ENCODE measurements around the gene OTOP2. TPM values are rescaled to one million over a fixed set of nuclear protein-coding genes. Genes with fewer than 3 reads are reported as not detected.

Gene OTOP2
- total and polyA plus RNA-seq, 2 of the 8 experiments (the other 6 are each of a cell fraction or from before 2014, with no cell fraction given) = 0.23 TPM; not detected in 1

DNA sequence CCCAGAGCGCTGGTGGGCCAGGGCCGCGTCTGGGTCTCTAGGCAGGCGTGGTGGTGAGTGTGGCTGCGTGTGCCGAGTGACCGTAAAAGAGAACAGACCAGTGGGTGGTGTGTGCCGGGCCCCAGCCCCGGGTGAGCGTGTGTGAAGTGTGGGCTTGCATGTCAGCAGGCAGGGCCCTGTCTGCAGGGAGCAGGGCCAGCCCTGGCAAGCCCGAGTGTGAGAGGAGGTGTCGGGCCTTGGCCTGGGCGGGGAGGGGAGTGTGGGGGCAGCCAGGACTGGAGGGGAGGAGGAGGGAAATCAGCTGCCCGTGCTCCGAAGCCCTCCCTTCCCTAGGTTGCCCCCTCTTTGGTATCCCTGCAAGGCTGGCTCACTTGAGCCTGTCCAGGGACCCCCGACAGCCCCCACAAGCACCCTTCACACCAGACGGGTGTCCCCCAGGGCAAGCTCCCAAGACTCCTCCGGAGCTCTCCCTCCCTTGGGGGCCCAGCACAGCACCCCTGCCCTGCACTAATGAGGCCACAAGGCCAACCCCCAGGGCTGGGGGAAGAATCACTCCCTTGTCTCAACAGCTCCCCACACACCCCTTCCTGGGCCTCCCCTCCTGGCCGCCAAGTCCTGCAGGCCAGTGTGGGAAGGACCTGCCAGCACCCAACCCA lies 2.9 kb upstream of the OTOP2 start:
- H3K4me2 ChIP-seq (ENCODE audit: insufficient read depth in 1 of 2, low read depth in 2 of 2, low read length in 2 of 2) = no peak overlapping the region; a peak in 1 of 4 replicates
- peak overlapping the region; percentile 77 for H4K91ac ChIP-seq (replicated peaks; ENCODE audit: insufficient read length, low read length)
- H2BK15ac ChIP-seq (ENCODE audit: low read length) = 0 out of 2 replicates have a peak overlapping the region, but pooled peaks have one; percentile 46
- no peak overlapping the region for H3K56ac ChIP-seq (replicated peaks; ENCODE audit: insufficient read length, low read depth, low read length)
- no peak overlapping the region for H2AK5ac ChIP-seq (ENCODE audit: low read depth, low read length)
- CTCF ChIA-PET (ENCODE audit: partially characterized antibody) = interaction anchor here (0.6 to 49.9 kb wide), 12 partner anchors 10 to 595 kb away, joined by 3 to 1072 read pairs (median 4); partner anchors contain the start of genes FADS6, FDXR and TSEN54
- no peak overlapping the region for H2BK120ac ChIP-seq (replicated peaks; ENCODE audit: low read depth, low read length)
- no peak overlapping the region for H3K23ac ChIP-seq (ENCODE audit: insufficient read length)
- H3K18ac ChIP-seq (ENCODE audit: extremely low read depth, low read length) = no peak overlapping the region; the same call in none of the 2 replicates
- H3K9me3 ChIP-seq (ENCODE audit: insufficient read depth in 2 of 2, low read depth in 1 of 2, low read length in 1 of 2) = no peaks in the 10 kb centered on the region
- 78% methylated on average over 14 of the region's 19 CpGs; no CpG with 5 or more reads in 1 of the 2 experiments for WGBS, 2 experiments (ENCODE audit: extremely low coverage in 1 of 2, insufficient coverage in 1 of 2, insufficient read length in 1 of 2, insufficient replicate concordance in 2 of 2, low coverage in 1 of 2, low lambda C conversion rate in 2 of 2, missing lambda C conversion rate in 1 of 2)
- H2BK20ac ChIP-seq (ENCODE audit: low read length) = no peak overlapping the region
- H2BK12ac ChIP-seq (ENCODE audit: low read depth, low read length) = peak overlapping the region; percentile 90; the same call in 1 of the 2 replicates
- H2AFZ ChIP-seq (ENCODE audit: low read length) = no peak overlapping the region
- DNase-seq (ENCODE audit: low read depth in 1 of 2, low spot score in 2 of 2) (no peak), FAIRE-seq (no peak)
- peaks cover 9% of the 10 kb centered on the region; the same call in 1 of the 2 replicates for H3K23me2 ChIP-seq (ENCODE audit: low read depth, low read length)
- peak overlapping the region; percentile 29 for H3K4ac ChIP-seq (replicated peaks; ENCODE audit: insufficient read length, low read depth, low read length)
- H4K8ac ChIP-seq (ENCODE audit: extremely low read depth, insufficient read depth, low read length) = peak overlapping the region; percentile 32; the same call in 1 of the 2 replicates
- no peaks in the 10 kb centered on the region; a peak in 1 of 8 replicates for H3K36me3 ChIP-seq (ENCODE audit: control insufficient read depth in 2 of 4, insufficient read depth in 4 of 4, low read length in 3 of 4)
- H4K20me1 ChIP-seq (replicated peaks in 1 of 2; ENCODE audit: control insufficient read depth in 1 of 2, insufficient read depth in 2 of 2, low read length in 2 of 2) = peaks cover 0 to 9% of the 10 kb centered on the region in 2 experiments
- TF ChIP-seq CREB1 (IDR thresholded peaks at IDR 0.05) (no peak), POU5F1 (IDR thresholded peaks at IDR 0.05; ENCODE audit: low read depth, low read length) (no peak), GABPA (IDR thresholded peaks at IDR 0.05; ENCODE audit: borderline replicate concordance, insufficient read depth, low read length) (no peak), HDAC6 (IDR thresholded peaks at IDR 0.05; ENCODE audit: low read depth, low read length) (no peak), TAF1 (IDR thresholded peaks at IDR 0.05; ENCODE audit: low read depth, low read length) (no peak), SAP30 (IDR thresholded peaks at IDR 0.05; ENCODE audit: insufficient read depth, insufficient replicate concordance, low read length) (no peak), EGR1 (IDR thresholded peaks at IDR 0.05; ENCODE audit: borderline replicate concordance, low read depth, low read length) (no peak), KDM1A (IDR thresholded peaks at IDR 0.05; ENCODE audit: borderline replicate concordance, low read length) (no peak), BACH1 (IDR thresholded peaks at IDR 0.05; ENCODE audit: low read length) (no peak), SIRT6 (IDR thresholded peaks at IDR 0.05; ENCODE audit: low read length) (no peak), MAFK (IDR thresholded peaks at IDR 0.05; ENCODE audit: low read depth, low read length) (no peak), CBX5 (IDR thresholded peaks at IDR 0.05; ENCODE audit: low read depth, low read length) (no peak)
- H3K27ac ChIP-seq (ENCODE audit: low read depth, low read length) = no peak overlapping the region
- H3K4me1 ChIP-seq (replicated peaks in 1 of 4; ENCODE audit: control insufficient read depth in 3 of 4, insufficient read depth in 4 of 4, low read length in 3 of 4) = peaks cover 0 to 19% (median 16%) of the 10 kb centered on the region in 4 experiments; a peak in 6 of 7 replicates
- H4K5ac ChIP-seq (ENCODE audit: insufficient read length, low read depth, low read length) = no peak overlapping the region
- no peak overlapping the region for H2BK5ac ChIP-seq (ENCODE audit: low read depth, low read length)
- no peak overlapping the region for H3K9ac ChIP-seq (replicated peaks in 1 of 4; ENCODE audit: extremely low read depth in 1 of 4, low read depth in 3 of 4, low read length in 3 of 4)
- H3K14ac ChIP-seq (ENCODE audit: insufficient read length) = no peak overlapping the region
- H3K79me2 ChIP-seq (ENCODE audit: control insufficient read depth in 1 of 2, insufficient read depth in 2 of 2, low read length in 2 of 2) = no peaks in the 10 kb centered on the region
- peaks cover 37 to 47% (median 39%) of the 10 kb centered on the region in 4 experiments for H3K27me3 ChIP-seq (replicated peaks in 1 of 4; ENCODE audit: control insufficient read depth in 3 of 4, extremely low read depth in 1 of 4, insufficient read depth in 3 of 4, low read length in 3 of 4)
- H3K79me1 ChIP-seq (ENCODE audit: low read depth, low read length) = no peaks in the 10 kb centered on the region
- no peak overlapping the region for H3K4me3 ChIP-seq (ENCODE audit: extremely low read depth in 1 of 4, insufficient read depth in 2 of 4, low read depth in 3 of 4, low read length in 4 of 4)
- POLR2A ChIA-PET (ENCODE audit: partially characterized antibody) = interaction anchor here (1.1 to 1.8 kb wide), 5 partner anchors 14 to 55 kb away, joined by 3 to 7 read pairs (median 4); partner anchors contain the start of gene FDXR
